ENCODE measurements around the gene FRMD3.

Gene FRMD3

GRCh38 chr9:83432104-83432627 lies 106.0 kb downstream of the FRMD3 start:
- no peak overlapping the region for H4K8ac ChIP-seq (ENCODE audit: low read length)
- H3K9me3 ChIP-seq (ENCODE audit: control insufficient read depth, low read length), result no peaks in the 10 kb centered on the region
- no peak overlapping the region for H3K4me3 ChIP-seq (ENCODE audit: insufficient read depth in 1 of 2, low read depth in 1 of 2, low read length in 2 of 2)
- WGBS, result 68% methylated on average over 5 of the region's 6 CpGs
- H3K27ac ChIP-seq (ENCODE audit: low read length, poor library complexity, severe bottlenecking), result no peak overlapping the region
- no peak overlapping the region for H2BK5ac ChIP-seq (ENCODE audit: low read depth, low read length, poor library complexity, severe bottlenecking)
- H3K4me1 ChIP-seq (ENCODE audit: control insufficient read depth, insufficient read depth, low read depth, low read length), result no peaks in the 10 kb centered on the region
- H2AK5ac ChIP-seq (ENCODE audit: low read length, severe bottlenecking), result no peak overlapping the region
- H4K91ac ChIP-seq (ENCODE audit: low read length), result no peak overlapping the region
- no peaks in the 10 kb centered on the region for H3K27me3 ChIP-seq (ENCODE audit: control insufficient read depth in 1 of 2, insufficient read depth in 1 of 2, low read length in 2 of 2)
- H2BK120ac ChIP-seq (ENCODE audit: low read depth, low read length), result no peak overlapping the region
- H2BK15ac ChIP-seq (ENCODE audit: low read depth, poor library complexity, severe bottlenecking), result no peak overlapping the region
- H3K4me2 ChIP-seq (ENCODE audit: low read length, poor library complexity, severe bottlenecking), result no peak overlapping the region
- no peak overlapping the region for H2AFZ ChIP-seq (ENCODE audit: low read depth, low read length)
- H3K4ac ChIP-seq (ENCODE audit: low read depth in 1 of 2, low read length in 2 of 2), result no peak overlapping the region
- H3K14ac ChIP-seq (ENCODE audit: low read length in 2 of 2), result no peak overlapping the region
- DNase-seq, result no peak
- no peaks in the 10 kb centered on the region for H3K36me3 ChIP-seq (ENCODE audit: control insufficient read depth in 1 of 2, insufficient read depth in 2 of 2, low read depth in 1 of 2, low read length in 2 of 2)
- no peaks in the 10 kb centered on the region for H3K79me1 ChIP-seq (replicated peaks; ENCODE audit: low read length, poor library complexity, severe bottlenecking)
- H3K9ac ChIP-seq (ENCODE audit: low read length), result no peak overlapping the region
- H3K23ac ChIP-seq (ENCODE audit: low read length in 2 of 2), result no peak overlapping the region
- no peak overlapping the region for H3K18ac ChIP-seq (ENCODE audit: low read depth in 1 of 2, low read length in 2 of 2)
- H2BK12ac ChIP-seq (ENCODE audit: low read length in 2 of 2), result no peak overlapping the region

DNA sequence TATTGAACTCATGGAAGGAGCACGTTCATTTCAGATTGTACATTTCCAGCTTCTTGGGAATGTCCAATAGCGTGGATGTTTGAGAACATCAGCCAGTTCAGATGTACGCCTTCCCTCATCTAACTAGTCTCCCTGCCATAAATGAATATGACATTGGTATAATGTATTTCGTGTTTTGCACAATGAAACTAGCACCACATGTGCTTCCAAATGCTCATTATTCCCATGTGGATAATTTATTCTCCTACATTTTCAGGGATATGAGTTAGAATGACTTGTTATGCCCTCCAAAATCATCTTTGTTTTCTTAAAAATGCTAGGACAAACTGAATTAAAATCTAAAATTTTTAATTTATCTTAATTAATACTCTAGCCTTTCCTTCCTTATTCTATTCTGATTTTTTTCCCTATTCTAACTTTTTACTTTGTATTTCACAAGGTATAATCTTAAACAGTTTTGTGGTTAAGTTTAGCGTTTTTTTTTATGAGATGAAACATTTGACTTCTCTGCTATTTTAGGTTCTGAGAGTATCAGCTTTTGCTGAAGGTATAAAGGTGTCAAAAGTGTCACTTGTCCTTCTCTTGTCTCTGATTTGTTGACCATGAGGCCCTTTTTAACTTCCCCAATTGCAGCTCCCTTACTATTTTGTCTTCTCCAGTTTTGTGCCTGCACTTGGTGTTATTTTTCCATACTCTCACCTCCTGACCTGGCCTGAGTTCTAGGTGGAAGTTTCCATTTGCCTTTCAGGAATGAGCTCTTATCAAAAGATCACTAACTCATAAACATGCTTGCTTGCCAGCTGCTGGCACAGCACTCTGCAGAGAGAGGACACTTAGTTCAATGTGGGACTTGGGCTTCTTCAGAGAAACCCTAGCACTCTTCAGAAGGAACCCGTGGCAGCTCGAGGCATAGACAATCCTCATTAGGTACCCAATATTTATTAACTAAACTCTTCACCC lies 106.8 kb downstream of the FRMD3 start:
- Histone ChIP-seq H3K23ac (ENCODE audit: low read length in 2 of 2) (no peak overlapping the region), H3K79me1 (replicated peaks; ENCODE audit: low read length, poor library complexity, severe bottlenecking) (no peaks in the 10 kb centered on the region), H3K27me3 (ENCODE audit: control insufficient read depth in 1 of 2, insufficient read depth in 1 of 2, low read length in 2 of 2) (no peaks in the 10 kb centered on the region), H3K9ac (ENCODE audit: low read length) (no peak overlapping the region), H2AFZ (ENCODE audit: low read depth, low read length) (no peak overlapping the region), H3K4me2 (ENCODE audit: low read length, poor library complexity, severe bottlenecking) (no peak overlapping the region), H4K8ac (ENCODE audit: low read length) (no peak overlapping the region), H3K36me3 (ENCODE audit: control insufficient read depth in 1 of 2, insufficient read depth in 2 of 2, low read depth in 1 of 2, low read length in 2 of 2) (no peaks in the 10 kb centered on the region), H3K4me3 (ENCODE audit: insufficient read depth in 1 of 2, low read depth in 1 of 2, low read length in 2 of 2) (no peak overlapping the region), H3K14ac (ENCODE audit: low read length in 2 of 2) (no peak overlapping the region), H3K18ac (ENCODE audit: low read depth in 1 of 2, low read length in 2 of 2) (no peak overlapping the region), H2BK5ac (ENCODE audit: low read depth, low read length, poor library complexity, severe bottlenecking) (no peak overlapping the region), H2BK12ac (ENCODE audit: low read length in 2 of 2) (no peak overlapping the region), H2BK120ac (ENCODE audit: low read depth, low read length) (no peak overlapping the region), H3K9me3 (ENCODE audit: control insufficient read depth, low read length) (no peaks in the 10 kb centered on the region), H3K4ac (ENCODE audit: low read depth in 1 of 2, low read length in 2 of 2) (no peak overlapping the region), H4K91ac (ENCODE audit: low read length) (no peak overlapping the region), H3K4me1 (ENCODE audit: control insufficient read depth, insufficient read depth, low read depth, low read length) (no peaks in the 10 kb centered on the region), H2AK5ac (ENCODE audit: low read length, severe bottlenecking) (no peak overlapping the region), H3K27ac (ENCODE audit: low read length, poor library complexity, severe bottlenecking) (no peak overlapping the region), H2BK15ac (ENCODE audit: low read depth, poor library complexity, severe bottlenecking) (no peak overlapping the region)
- WGBS, result 79% methylated on average over 4 of the region's 7 CpGs
- no peak for DNase-seq

GRCh38 chr9:83430681-83431080 lies 107.5 kb downstream of the FRMD3 start:
- Histone ChIP-seq H2AK5ac (ENCODE audit: low read length, severe bottlenecking) (no peak overlapping the region), H4K91ac (ENCODE audit: low read length) (no peak overlapping the region), H3K9ac (ENCODE audit: low read length) (no peak overlapping the region), H2BK15ac (ENCODE audit: low read depth, poor library complexity, severe bottlenecking) (no peak overlapping the region), H2AFZ (ENCODE audit: low read depth, low read length) (no peak overlapping the region), H3K9me3 (ENCODE audit: control insufficient read depth, low read length) (no peaks in the 10 kb centered on the region), H3K4me1 (ENCODE audit: control insufficient read depth, insufficient read depth, low read depth, low read length) (no peaks in the 10 kb centered on the region), H2BK12ac (ENCODE audit: low read length in 2 of 2) (no peak overlapping the region), H3K4me2 (ENCODE audit: low read length, poor library complexity, severe bottlenecking) (no peak overlapping the region), H2BK120ac (ENCODE audit: low read depth, low read length) (no peak overlapping the region), H3K36me3 (ENCODE audit: control insufficient read depth in 1 of 2, insufficient read depth in 2 of 2, low read depth in 1 of 2, low read length in 2 of 2) (no peaks in the 10 kb centered on the region), H3K18ac (ENCODE audit: low read depth in 1 of 2, low read length in 2 of 2) (no peak overlapping the region), H3K14ac (ENCODE audit: low read length in 2 of 2) (no peak overlapping the region), H3K27me3 (ENCODE audit: control insufficient read depth in 1 of 2, insufficient read depth in 1 of 2, low read length in 2 of 2) (no peaks in the 10 kb centered on the region), H3K4ac (ENCODE audit: low read depth in 1 of 2, low read length in 2 of 2) (no peak overlapping the region), H2BK5ac (ENCODE audit: low read depth, low read length, poor library complexity, severe bottlenecking) (no peak overlapping the region), H3K23ac (ENCODE audit: low read length in 2 of 2) (no peak overlapping the region), H3K27ac (ENCODE audit: low read length, poor library complexity, severe bottlenecking) (no peak overlapping the region), H3K79me1 (replicated peaks; ENCODE audit: low read length, poor library complexity, severe bottlenecking) (no peaks in the 10 kb centered on the region), H4K8ac (ENCODE audit: low read length) (no peak overlapping the region), H3K4me3 (ENCODE audit: insufficient read depth in 1 of 2, low read depth in 1 of 2, low read length in 2 of 2) (no peak overlapping the region)
- WGBS, result 75% methylated on average over 4 of the region's 4 CpGs
- no peak for DNase-seq

DNA sequence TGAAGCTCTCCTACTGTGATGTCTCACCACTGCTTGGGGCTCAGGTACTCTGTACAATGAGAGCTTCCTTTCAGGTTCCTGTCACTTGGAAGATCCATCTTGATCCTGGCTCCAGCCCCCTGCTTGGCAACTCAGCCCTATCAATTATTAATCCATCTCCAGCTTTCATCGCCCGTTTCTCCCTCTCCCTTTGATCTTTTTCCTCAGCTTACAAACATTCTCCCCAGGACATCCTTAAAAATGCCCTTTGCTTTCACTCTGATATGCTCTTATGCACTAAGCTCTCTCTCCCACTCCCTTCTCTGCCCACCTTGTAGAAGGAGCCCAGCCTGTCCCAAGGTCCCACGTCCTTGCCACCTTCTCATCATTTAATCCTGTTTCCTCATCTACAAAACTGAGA lies 109.0 kb downstream of the FRMD3 start:
- Histone ChIP-seq H3K4ac (ENCODE audit: low read depth in 1 of 2, low read length in 2 of 2) (no peak overlapping the region), H4K91ac (ENCODE audit: low read length) (no peak overlapping the region), H4K8ac (ENCODE audit: low read length) (no peak overlapping the region), H3K27me3 (ENCODE audit: control insufficient read depth in 1 of 2, insufficient read depth in 1 of 2, low read length in 2 of 2) (no peaks in the 10 kb centered on the region), H3K36me3 (ENCODE audit: control insufficient read depth in 1 of 2, insufficient read depth in 2 of 2, low read depth in 1 of 2, low read length in 2 of 2) (no peaks in the 10 kb centered on the region), H3K9ac (ENCODE audit: low read length) (no peak overlapping the region), H3K4me1 (ENCODE audit: control insufficient read depth, insufficient read depth, low read depth, low read length) (no peaks in the 10 kb centered on the region), H3K9me3 (ENCODE audit: control insufficient read depth, low read length) (no peaks in the 10 kb centered on the region), H3K27ac (ENCODE audit: low read length, poor library complexity, severe bottlenecking) (no peak overlapping the region), H3K4me3 (ENCODE audit: insufficient read depth in 1 of 2, low read depth in 1 of 2, low read length in 2 of 2) (no peak overlapping the region), H3K79me1 (replicated peaks; ENCODE audit: low read length, poor library complexity, severe bottlenecking) (no peaks in the 10 kb centered on the region), H2AK5ac (ENCODE audit: low read length, severe bottlenecking) (no peak overlapping the region), H3K4me2 (ENCODE audit: low read length, poor library complexity, severe bottlenecking) (no peak overlapping the region), H2BK5ac (ENCODE audit: low read depth, low read length, poor library complexity, severe bottlenecking) (no peak overlapping the region), H2BK12ac (ENCODE audit: low read length in 2 of 2) (no peak overlapping the region), H3K14ac (ENCODE audit: low read length in 2 of 2) (no peak overlapping the region), H2BK120ac (ENCODE audit: low read depth, low read length) (no peak overlapping the region), H3K18ac (ENCODE audit: low read depth in 1 of 2, low read length in 2 of 2) (no peak overlapping the region), H3K23ac (ENCODE audit: low read length in 2 of 2) (no peak overlapping the region), H2AFZ (ENCODE audit: low read depth, low read length) (no peak overlapping the region), H2BK15ac (ENCODE audit: low read depth, poor library complexity, severe bottlenecking) (no peak overlapping the region)
- no peak for DNase-seq
- WGBS, result 85% methylated on average over 2 of the region's 3 CpGs
